PFSK-1 (cell line): ENCODE measurements around the gene TSC2.

ENCODE experiments used
- POLR2AphosphoS5 ChIP-seq: IDR thresholded peaks from 2 replicates; pipeline ENCODE4 v1.6.1; 2012; ENCODE audit warnings: low read depth, mild to moderate bottlenecking, control low read depth, low read length, moderate library complexity
- REST ChIP-seq, 2 experiments: IDR thresholded peaks; 2 replicates each; pipeline versions ENCODE4 v1.6.1 to v1.8.0; 2011 to 2012; ENCODE audit warnings: low read depth in 2 of 2, low read length in 2 of 2, control low read depth in 1 of 2, inconsistent platforms in 1 of 2, mild to moderate bottlenecking in 1 of 2, moderate library complexity in 1 of 2; ENCODE audit not compliant: insufficient read depth in 1 of 2

DNA sequence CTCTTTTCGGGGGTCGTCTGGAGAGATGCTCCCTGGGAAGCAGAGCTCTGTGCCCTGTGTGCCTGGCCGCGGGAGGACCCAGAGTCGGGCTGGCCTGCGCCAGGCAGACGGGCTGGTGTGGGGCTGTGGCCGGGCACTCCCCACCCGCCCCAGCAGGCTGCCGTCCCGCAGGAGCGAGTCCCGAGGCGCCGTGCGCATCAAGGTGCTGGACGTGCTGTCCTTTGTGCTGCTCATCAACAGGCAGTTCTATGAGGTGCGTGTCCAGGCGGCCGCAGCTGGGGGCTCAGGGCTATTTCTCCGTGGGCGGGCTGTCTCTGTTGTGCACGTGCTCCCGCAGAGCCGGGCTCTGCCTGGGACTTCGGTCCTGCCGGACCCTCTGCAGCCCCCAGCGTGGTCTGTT, 15.0 kb downstream of the TSC2 start:
- no peak for TF ChIP-seq POLR2AphosphoS5
- no peak for TF ChIP-seq REST (IDR thresholded peaks at IDR 0.05; ENCODE audit: insufficient read depth in 1 of 2, low read depth in 2 of 2, low read length in 2 of 2)
